Measurements from ENCODE around the gene PMEL.
A peak's percentile ranks its signal among the peaks of the same experiment; 100 is the strongest.
"Not testable (repeated sequence)": the region's sequence is repeated elsewhere in the genome, so short reads cannot be mapped to it uniquely, and the experiment has no call there.

Gene PMEL

GRCh38 chr12:55982319-55982936 lies 16.6 kb upstream of the PMEL start:
- DNase-seq, result no peak

GRCh38 chr12:55981882-55982281 lies 16.0 kb upstream of the PMEL start:
- DNase-seq, result not testable (repeated sequence)

- no peak for DNase-seq
These were observed 13.2 kb upstream of the PMEL start for GRCh38 chr12:55979069-55979468.

GRCh38 chr12:55978393-55978792 lies 12.6 kb upstream of the PMEL start:
- DNase-seq, result no peak

GRCh38 chr12:55974308-55974730 lies 8.5 kb upstream of the PMEL start:
- DNase-seq, result no peak

- peak; percentile 99 for DNase-seq
These were observed 7.9 kb upstream of the PMEL start, which contains the start of gene RAB5B for GRCh38 chr12:55973599-55974307. Gene RAB5B (plus strand): TSS chr12:55974078. CDS start chr12:55986961, 12,883 bp downstream.

GRCh38 chr12:55972911-55973598 lies 7.2 kb upstream of the PMEL start:
- DNase-seq, result peak; percentile 46

GRCh38 chr12:55972456-55972855 lies 6.6 kb upstream of the PMEL start:
- no peak for DNase-seq

GRCh38 chr12:55972042-55972441 lies 6.2 kb upstream of the PMEL start:
- DNase-seq, result no peak

- no peak for DNase-seq
These were observed 4.9 kb upstream of the PMEL start for GRCh38 chr12:55970775-55971174.

GRCh38 chr12:55969356-55969755 lies 3.5 kb upstream of the PMEL start:
- no peak for DNase-seq

GRCh38 chr12:55966408-55967281 lies 803 bp upstream of the PMEL start, which contains the start of gene CDK2:
Gene CDK2 (plus strand): TSS chr12:55966830. CDS start chr12:55967009, 179 bp downstream.
- peak; percentile 77 for DNase-seq

GRCh38 chr12:55965240-55965639 lies 602 bp downstream of the PMEL start:
- no peak for DNase-seq

GRCh38 chr12:55963760-55964159 lies 2.1 kb downstream of the PMEL start:
- no peak for DNase-seq

GRCh38 chr12:55957106-55957859 lies 8.6 kb downstream of the PMEL start:
- DNase-seq, result no peak

GRCh38 chr12:55955800-55956508 lies 9.9 kb downstream of the PMEL start:
- no peak for DNase-seq

GRCh38 chr12:55955344-55955743 lies 10.5 kb downstream of the PMEL start:
- no peak for DNase-seq

- no peak for DNase-seq
These were observed 19.3 kb downstream of the PMEL start for GRCh38 chr12:55946553-55946952.

- DNase-seq, result no peak
These were observed 23.2 kb downstream of the PMEL start for GRCh38 chr12:55942577-55943136.

GRCh38 chr12:55942055-55942454 lies 23.8 kb downstream of the PMEL start:
- no peak for DNase-seq

All from NCI-H2107 (cell line).